BE2C (cell line): ENCODE data around the gene PILRA.
"Not testable (repeated sequence)": the region's sequence is repeated elsewhere in the genome, so short reads cannot be mapped to it uniquely, and the experiment has no call there.

Source experiments
- DNase-seq: peaks from one replicate; pipeline ENCODE4 v3.0.0-alpha.2; 2020
- H3K27me3 ChIP-seq: fragments of 250-450 bp; sonication (Bioruptor Pico); 2 replicates; pipeline ENCODE4 v1.5.1; 2020; ENCODE audit warnings: mild to moderate bottlenecking
- H3K36me3 ChIP-seq: fragments of 250-450 bp; sonication (Bioruptor Pico); 2 replicates; pipeline ENCODE4 v1.5.1; 2020; ENCODE audit warnings: mild to moderate bottlenecking
- H3K4me1 ChIP-seq: fragments of 250-450 bp; sonication (Bioruptor Pico); 2 replicates; pipeline ENCODE4 v1.5.1; 2020
- H3K4me3 ChIP-seq: 2 replicates; pipeline ENCODE4 v1.5.1; 2011; ENCODE audit warnings: low read depth, low read length
- H3K9me3 ChIP-seq: fragments of 250-450 bp; sonication (Bioruptor Pico); 2 replicates; pipeline ENCODE4 v1.5.1; 2020
- TF ChIP-seq, protein P1 (sequence below): IDR thresholded peaks from 2 replicates; pipeline ENCODE4 v1.5.1; 2012; ENCODE audit warnings: mild to moderate bottlenecking, low read depth, low read length

The PILRA gene

DNA sequence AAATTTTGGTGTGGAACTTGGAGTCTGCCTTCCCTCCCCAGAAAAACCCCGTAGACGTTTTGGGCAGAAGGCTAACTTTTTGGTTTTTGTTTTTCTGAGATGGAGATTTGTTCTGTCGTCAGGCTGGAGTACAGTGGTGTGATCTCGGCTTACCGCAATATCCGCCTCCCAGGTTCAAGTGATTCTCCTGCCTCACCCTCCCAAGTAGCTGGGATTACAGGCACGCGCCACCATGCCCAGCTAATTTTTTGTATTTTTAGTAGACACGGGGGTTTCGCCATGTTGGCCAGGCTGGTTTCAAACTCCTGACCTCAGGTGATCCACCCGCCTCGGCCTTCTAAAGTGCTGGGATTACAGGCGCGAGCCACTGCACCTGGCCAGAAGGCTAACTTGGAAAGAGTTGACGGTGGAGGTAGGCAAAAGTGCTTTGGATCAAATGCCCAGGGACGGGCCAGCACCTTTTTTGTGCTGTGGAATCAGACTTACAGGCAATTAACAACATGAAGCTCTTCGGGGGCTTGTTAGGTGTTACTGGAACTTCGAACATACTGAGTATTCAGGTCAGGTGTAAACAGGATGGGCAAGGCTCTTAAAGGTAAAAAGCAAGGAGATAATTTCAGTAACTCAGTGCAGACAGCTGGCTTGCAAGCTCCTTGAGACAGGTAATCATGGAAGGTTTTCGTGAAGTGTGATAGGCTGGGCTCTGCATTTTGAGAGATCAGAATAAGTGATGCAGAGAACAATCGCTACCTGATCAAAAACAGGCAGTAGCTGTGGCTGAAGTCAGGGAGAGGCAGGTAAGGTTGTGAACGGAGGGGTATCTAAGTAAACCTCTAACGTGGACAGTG, 61.2 kb downstream of the PILRA start:
- Histone ChIP-seq H3K9me3 (no peaks in the 10 kb centered on the region), H3K36me3 (peaks cover 47% of the 10 kb centered on the region), H3K27me3 (no peaks in the 10 kb centered on the region), H3K4me1 (no peaks in the 10 kb centered on the region; the same call in 1 of the 2 replicates), H3K4me3 (peak overlapping the region; percentile 89)
- no peak for DNase-seq
- TF ChIP-seq, protein P1, sequence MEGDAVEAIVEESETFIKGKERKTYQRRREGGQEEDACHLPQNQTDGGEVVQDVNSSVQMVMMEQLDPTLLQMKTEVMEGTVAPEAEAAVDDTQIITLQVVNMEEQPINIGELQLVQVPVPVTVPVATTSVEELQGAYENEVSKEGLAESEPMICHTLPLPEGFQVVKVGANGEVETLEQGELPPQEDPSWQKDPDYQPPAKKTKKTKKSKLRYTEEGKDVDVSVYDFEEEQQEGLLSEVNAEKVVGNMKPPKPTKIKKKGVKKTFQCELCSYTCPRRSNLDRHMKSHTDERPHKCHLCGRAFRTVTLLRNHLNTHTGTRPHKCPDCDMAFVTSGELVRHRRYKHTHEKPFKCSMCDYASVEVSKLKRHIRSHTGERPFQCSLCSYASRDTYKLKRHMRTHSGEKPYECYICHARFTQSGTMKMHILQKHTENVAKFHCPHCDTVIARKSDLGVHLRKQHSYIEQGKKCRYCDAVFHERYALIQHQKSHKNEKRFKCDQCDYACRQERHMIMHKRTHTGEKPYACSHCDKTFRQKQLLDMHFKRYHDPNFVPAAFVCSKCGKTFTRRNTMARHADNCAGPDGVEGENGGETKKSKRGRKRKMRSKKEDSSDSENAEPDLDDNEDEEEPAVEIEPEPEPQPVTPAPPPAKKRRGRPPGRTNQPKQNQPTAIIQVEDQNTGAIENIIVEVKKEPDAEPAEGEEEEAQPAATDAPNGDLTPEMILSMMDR = no peak

DNA sequence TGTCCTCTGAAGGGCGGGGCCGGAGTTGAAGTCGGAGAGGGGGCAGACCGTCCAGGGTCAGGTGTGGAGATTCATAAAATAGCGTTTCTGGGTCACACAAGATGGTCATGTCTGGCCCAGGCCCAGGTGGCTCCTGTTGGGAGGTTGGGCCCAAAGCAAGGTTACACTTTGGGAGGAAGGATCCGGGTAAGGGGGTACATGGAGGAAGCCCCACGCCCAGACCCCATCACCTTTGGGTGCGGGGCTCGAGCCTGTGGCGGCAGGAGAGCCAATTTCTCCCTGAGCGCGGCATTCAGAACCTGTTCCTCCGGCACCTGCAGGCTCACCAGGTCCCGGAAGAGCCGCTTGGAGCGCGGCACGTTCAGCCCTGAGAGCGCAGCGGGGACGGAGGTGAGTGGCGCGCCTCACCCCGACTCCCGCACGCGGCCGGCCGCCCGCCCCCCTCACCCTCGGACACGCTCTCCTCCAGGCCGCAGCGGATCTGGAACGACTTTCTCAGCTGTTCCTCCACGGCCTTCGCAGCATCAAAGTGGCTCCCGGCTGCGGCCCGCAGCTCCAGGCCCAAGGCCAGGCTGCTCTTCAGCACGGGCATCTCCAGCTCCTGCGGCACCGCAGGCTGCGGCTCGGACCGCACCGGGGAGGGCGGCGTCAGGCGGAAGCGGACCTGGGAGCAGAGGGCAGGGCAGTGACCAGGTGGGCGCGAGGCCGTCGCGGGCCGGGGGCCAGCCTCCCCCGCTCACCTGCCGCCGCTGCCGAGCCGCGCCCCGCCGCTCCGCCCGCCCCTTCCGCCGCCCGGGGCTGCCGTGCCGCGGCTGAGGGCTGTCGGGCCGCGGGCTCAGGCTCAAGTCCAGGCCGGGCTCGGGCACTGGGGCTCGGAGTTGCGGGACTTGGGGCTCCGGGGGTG, 62.4 kb downstream of the PILRA start:
- Histone ChIP-seq H3K4me1 (no peaks in the 10 kb centered on the region; the same call in 1 of the 2 replicates), H3K4me3 (peak overlapping the region; percentile 89), H3K36me3 (peaks cover 44% of the 10 kb centered on the region), H3K27me3 (no peaks in the 10 kb centered on the region), H3K9me3 (no peaks in the 10 kb centered on the region)
- TF ChIP-seq, protein P1 = no peak
- peak; percentile 30 for DNase-seq

DNA sequence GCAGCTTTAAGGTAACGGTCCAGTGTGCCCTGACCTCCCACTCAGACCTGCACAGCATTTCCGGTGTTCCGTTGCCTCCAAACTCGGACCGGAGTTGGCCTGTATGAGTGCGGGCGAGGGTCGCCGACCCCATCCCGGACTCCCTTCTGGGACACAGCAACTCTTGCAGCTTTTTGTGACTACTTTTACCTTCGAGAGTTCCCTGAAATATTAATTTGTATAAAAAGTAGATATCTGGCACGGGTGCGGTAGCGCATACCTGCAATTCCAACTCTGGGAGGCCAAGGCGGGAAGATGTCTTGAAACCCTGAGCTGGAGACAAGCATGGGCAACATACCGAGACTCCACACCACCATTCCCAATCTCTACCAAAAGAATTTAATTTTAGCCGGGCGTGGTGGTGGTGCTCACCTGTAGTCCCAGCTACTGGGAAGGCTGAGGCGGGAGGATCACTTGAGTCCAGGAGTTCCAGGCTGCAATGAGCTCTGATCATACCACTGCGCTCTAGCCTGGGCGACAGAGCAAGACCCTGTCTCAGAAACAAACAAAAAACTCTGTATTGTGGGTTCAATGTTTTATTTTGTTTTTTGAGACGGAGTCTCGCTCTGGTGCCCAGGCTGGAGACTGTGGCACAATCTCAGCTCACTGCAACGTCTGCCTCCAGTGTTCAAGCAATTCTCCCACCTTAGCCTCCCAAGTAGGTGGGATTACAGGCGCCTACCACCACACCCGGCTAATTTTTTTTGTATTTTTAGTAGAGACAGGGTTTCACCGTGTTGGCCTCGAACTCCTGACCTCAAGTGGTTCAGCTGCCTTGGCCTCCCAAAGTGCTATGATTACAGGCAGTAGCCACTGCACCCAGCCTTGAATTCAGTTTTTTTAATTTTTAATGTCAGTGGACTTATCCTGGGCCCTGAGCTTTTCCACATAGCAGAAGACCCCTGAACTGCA, 64.1 kb downstream of the PILRA start:
- Histone ChIP-seq H3K4me1 (no peaks in the 10 kb centered on the region; the same call in 1 of the 2 replicates), H3K4me3 (no peak overlapping the region), H3K27me3 (no peaks in the 10 kb centered on the region), H3K36me3 (peaks cover 32% of the 10 kb centered on the region), H3K9me3 (no peaks in the 10 kb centered on the region)
- TF ChIP-seq, protein P1 = no peak
- no peak for DNase-seq

DNA sequence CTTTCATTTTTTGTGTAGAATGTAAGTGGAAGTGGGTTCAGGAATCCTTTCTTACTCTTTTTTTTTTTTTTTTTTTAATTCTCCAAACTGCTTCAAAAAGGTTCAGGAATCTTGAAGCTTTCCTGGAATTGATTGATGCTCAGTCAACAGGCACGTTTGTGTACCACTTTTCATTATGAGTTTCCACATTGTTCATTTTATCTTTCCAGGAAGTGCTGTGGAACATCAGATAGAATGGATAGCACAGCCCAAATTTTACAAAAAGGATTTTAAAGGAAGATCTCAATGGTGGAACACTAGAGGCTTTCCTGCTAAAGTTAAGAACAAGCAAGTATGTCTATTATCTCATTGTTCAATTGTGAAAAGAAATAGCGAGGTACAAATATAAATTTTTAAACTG, 64.9 kb downstream of the PILRA start:
- Histone ChIP-seq H3K9me3 (no peaks in the 10 kb centered on the region), H3K36me3 (peaks cover 27% of the 10 kb centered on the region), H3K4me3 (no peak overlapping the region), H3K27me3 (no peaks in the 10 kb centered on the region), H3K4me1 (no peaks in the 10 kb centered on the region; the same call in 1 of the 2 replicates)
- no peak for DNase-seq
- TF ChIP-seq, protein P1 = no peak

- peaks cover 21% of the 10 kb centered on the region for H3K36me3 ChIP-seq
- DNase-seq, H3K9me3 ChIP-seq, H3K27me3 ChIP-seq, H3K4me3 ChIP-seq, H3K4me1 ChIP-seq: not testable (repeated sequence)
Observed at GRCh38 chr7:100438731-100439130, 65.4 kb downstream of the PILRA start.

- H3K9me3 ChIP-seq, DNase-seq, H3K4me3 ChIP-seq, H3K4me1 ChIP-seq, H3K27me3 ChIP-seq: not testable (repeated sequence)
- peaks cover 16% of the 10 kb centered on the region for H3K36me3 ChIP-seq
Observed at GRCh38 chr7:100439244-100439643, 66.0 kb downstream of the PILRA start.
